Measurements from ENCODE around the gene IFNL2.
"Not testable (repeated sequence)": the region's sequence is repeated elsewhere in the genome, so short reads cannot be mapped to it uniquely, and the experiment has no call there.

IFNL2 gene

GRCh38 chr19:39268085-39268484, at the start of gene IFNL2:
Gene IFNL2, plus strand, starts transcription at chr19:39268396. Its CDS starts 173 bp downstream, at chr19:39268569.
- not testable (repeated sequence) for DNase-seq

GRCh38 chr19:39219108-39219507, 49.1 kb upstream of the IFNL2 start:
- DNase-seq = not testable (repeated sequence)

- no peak for DNase-seq
Measured at GRCh38 chr19:39223703-39224279, 44.4 kb upstream of the IFNL2 start.

- DNase-seq = no peak
Measured at GRCh38 chr19:39224910-39225309, 43.3 kb upstream of the IFNL2 start.

- no peak for DNase-seq
Measured at GRCh38 chr19:39230096-39230764, 38.0 kb upstream of the IFNL2 start.

- DNase-seq = no peak
Measured at GRCh38 chr19:39232708-39233107, 35.5 kb upstream of the IFNL2 start.

- no peak for DNase-seq
Measured at GRCh38 chr19:39236527-39236926, 31.7 kb upstream of the IFNL2 start.

GRCh38 chr19:39237200-39238184, 30.7 kb upstream of the IFNL2 start:
- no peak for DNase-seq

GRCh38 chr19:39238209-39238608, 30.0 kb upstream of the IFNL2 start:
- no peak for DNase-seq

- no peak for DNase-seq
Measured at GRCh38 chr19:39238944-39239343, 29.3 kb upstream of the IFNL2 start.

GRCh38 chr19:39240421-39240820, 27.8 kb upstream of the IFNL2 start:
- DNase-seq = no peak

- DNase-seq = not testable (repeated sequence)
Measured at GRCh38 chr19:39243741-39244140, 24.5 kb upstream of the IFNL2 start.

- DNase-seq = not testable (repeated sequence)
Measured at GRCh38 chr19:39244410-39245100, 23.6 kb upstream of the IFNL2 start, which contains the start of gene IFNL3. Gene IFNL3, minus strand, starts transcription at chr19:39245006. Its CDS starts 39 bp downstream, at chr19:39244967.

- not testable (repeated sequence) for DNase-seq
Measured at GRCh38 chr19:39245166-39245565, 23.0 kb upstream of the IFNL2 start.

- DNase-seq = no peak
Measured at GRCh38 chr19:39246951-39247669, 21.1 kb upstream of the IFNL2 start.

- DNase-seq = no peak
Measured at GRCh38 chr19:39247701-39248664, 20.2 kb upstream of the IFNL2 start.

GRCh38 chr19:39248806-39249205, 19.4 kb upstream of the IFNL2 start, which contains the start of gene IFNL4:
Gene IFNL4, minus strand, starts transcription at chr19:39248856.
- no peak for DNase-seq

GRCh38 chr19:39251081-39251480, 17.1 kb upstream of the IFNL2 start:
- DNase-seq = no peak

GRCh38 chr19:39251846-39252245, 16.4 kb upstream of the IFNL2 start:
- DNase-seq = no peak

- DNase-seq = no peak
Measured at GRCh38 chr19:39252458-39252857, 15.7 kb upstream of the IFNL2 start.

Measured in NCI-H748 treated with DMSO at 0.1 percent for 48 hours (cell line).